GM12875 (cell line): ENCODE results near the gene LARGE1.

Experiments used
- H3K4me3 ChIP-seq: one replicate; pipeline ENCODE4 v1.5.1; 2011; ENCODE audit warnings: low read depth, low read length, control low read depth
- TF ChIP-seq, protein P1 (sequence below): IDR thresholded peaks from 2 replicates; pipeline ENCODE4 v1.5.1; 2011; ENCODE audit warnings: low read depth, mild to moderate bottlenecking, control low read depth, inconsistent platforms, low read length, moderate library complexity, borderline replicate concordance; ENCODE audit not compliant: insufficient read depth

Gene LARGE1

DNA sequence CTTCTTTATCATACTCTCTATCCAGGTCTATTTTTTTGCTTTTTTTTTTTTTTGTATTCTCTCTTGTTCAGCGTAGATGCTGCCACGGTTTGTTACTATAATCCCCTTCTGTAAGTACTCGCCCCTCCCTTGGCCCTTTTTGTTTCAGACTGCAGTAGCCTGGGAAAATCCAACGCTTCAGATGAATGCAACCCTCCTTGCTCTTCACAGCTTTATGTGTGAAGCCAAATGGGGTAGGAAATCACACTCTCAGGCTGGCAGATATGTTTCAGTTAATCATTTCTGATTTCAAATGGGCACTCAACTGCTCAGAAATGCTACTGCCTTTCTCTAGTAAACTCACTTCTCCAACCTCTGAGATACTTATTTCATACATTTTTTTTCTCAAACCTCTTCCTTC lies 149.1 kb downstream of the LARGE1 start:
- no peak overlapping the region for H3K4me3 ChIP-seq
- TF ChIP-seq, protein P1, sequence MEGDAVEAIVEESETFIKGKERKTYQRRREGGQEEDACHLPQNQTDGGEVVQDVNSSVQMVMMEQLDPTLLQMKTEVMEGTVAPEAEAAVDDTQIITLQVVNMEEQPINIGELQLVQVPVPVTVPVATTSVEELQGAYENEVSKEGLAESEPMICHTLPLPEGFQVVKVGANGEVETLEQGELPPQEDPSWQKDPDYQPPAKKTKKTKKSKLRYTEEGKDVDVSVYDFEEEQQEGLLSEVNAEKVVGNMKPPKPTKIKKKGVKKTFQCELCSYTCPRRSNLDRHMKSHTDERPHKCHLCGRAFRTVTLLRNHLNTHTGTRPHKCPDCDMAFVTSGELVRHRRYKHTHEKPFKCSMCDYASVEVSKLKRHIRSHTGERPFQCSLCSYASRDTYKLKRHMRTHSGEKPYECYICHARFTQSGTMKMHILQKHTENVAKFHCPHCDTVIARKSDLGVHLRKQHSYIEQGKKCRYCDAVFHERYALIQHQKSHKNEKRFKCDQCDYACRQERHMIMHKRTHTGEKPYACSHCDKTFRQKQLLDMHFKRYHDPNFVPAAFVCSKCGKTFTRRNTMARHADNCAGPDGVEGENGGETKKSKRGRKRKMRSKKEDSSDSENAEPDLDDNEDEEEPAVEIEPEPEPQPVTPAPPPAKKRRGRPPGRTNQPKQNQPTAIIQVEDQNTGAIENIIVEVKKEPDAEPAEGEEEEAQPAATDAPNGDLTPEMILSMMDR = no peak

DNA sequence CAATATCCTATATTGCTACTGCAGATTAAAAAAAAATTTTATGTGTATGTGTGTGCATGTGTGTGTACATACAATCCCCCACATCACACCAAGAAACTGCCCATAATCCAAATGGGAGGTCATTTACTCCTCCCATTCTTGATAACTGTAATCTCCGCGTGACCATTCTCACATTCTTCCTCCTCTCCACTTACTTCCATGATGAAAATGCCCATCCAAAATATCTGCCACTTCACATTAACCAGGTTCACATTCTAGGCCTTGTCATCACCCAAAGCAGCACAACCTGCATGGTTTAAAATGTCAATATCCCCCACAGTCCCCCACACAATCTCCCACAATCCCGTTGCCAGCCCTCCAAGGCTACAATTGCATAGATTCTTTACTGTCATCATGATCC lies 149.6 kb downstream of the LARGE1 start:
- TF ChIP-seq, protein P1 = no peak
- no peak overlapping the region for H3K4me3 ChIP-seq

DNA sequence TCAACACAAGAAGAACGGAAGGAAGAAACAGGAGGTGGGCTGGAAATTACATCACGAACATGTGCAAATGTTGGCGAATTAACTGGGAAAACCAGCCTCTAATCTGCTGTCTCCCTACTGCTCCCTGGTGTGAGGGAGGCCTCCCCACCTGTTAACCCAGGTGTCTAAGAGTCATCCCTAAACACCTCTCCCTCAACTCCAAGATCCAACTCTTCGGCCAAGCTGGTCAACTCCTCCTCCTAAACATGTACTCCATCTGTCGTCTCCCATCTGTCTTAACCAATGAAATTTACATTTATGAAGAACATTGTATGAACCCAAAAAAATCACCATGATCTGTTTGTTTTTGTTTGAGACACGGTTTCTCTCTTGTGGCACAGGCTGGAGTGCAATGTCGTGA lies 154.2 kb downstream of the LARGE1 start:
- no peak overlapping the region for H3K4me3 ChIP-seq
- TF ChIP-seq, protein P1 = no peak

DNA sequence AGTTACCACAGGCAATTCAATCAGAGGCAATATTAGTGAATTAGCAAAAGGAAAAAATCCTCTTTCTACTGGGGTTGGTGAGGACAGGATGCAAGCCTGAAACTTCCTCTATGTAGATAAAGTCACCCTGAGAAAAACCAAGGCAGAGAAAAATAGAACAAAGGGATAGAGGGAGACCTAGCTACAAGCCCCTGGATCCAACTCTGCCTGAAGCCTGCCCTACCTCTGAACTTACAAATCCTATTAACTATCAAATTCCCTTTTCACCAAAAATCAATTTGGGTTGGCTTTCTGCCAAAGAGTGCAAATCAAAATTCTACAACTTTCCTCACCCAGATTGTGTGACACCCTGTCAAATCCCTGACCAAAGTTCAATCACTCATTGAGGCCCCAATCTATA lies 161.3 kb downstream of the LARGE1 start:
- TF ChIP-seq, protein P1 = no peak
- no peak overlapping the region for H3K4me3 ChIP-seq

DNA sequence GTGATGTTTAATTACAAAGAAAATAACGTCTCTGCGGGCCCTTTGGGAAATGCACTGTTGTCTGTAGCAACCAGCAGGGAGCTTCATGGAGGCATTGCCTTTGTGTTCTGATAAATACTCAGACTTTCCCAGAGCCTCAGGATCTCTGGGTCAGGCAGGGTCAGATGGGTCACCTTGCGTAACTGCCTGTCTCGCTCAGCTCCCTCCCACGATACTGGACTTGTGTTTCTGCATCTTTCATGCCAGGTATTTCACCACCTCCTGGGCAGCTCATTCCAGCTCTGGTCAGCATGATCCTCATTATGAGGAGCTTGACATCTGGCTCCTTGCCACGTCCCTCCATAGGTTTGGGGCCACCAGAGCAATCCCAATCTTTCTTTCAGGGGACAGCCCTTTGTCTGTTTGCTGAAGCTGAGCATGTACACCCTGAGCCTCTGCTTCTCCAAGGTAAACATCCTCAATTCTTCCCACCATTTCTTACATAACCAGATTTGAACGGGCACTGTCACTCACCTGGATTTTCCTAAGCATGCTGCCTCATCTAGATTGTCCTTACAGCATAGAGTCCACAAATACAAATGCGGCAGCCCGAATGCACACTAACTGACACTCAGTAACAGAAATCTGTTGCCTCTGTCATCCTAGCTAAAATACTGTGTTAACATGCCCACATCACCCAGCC lies 162.3 kb downstream of the LARGE1 start:
- TF ChIP-seq, protein P1 = no peak
- no peak overlapping the region for H3K4me3 ChIP-seq

DNA sequence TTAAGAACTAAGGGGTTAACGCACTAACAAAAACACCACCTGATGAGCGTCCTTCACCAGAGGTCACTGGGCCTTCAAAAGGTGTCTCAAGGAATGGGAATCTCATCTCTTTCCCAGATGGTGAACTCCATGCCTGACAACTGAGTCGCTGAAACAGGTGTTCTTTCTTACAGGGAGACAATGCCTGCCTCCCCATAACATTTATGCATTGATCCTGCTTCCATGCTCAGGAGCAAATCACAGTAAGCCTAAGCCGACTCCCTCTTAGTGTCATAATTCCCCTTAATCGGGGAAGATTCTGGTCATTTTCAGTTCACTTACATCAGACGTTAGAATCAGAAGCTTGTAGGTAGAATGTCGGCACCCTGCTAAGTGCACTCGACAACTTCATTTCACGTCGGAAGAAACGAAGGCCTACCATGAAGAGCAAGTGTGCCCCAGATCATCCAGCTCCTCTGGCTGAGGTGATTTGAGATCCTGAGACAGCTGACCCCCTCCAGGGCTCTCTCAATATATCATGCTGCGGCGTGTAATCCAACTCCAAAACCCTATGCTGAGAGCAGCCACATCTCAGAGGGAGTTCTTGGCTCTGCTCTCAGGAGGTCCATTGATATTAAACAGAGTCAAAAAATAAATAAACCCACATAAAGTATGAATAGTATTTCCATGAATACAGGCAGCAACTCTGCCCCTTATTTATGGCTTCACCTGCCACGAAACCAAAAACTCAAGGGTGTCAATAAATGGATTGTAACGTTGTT lies 163.1 kb downstream of the LARGE1 start:
- TF ChIP-seq, protein P1 = no peak
- no peak overlapping the region for H3K4me3 ChIP-seq

DNA sequence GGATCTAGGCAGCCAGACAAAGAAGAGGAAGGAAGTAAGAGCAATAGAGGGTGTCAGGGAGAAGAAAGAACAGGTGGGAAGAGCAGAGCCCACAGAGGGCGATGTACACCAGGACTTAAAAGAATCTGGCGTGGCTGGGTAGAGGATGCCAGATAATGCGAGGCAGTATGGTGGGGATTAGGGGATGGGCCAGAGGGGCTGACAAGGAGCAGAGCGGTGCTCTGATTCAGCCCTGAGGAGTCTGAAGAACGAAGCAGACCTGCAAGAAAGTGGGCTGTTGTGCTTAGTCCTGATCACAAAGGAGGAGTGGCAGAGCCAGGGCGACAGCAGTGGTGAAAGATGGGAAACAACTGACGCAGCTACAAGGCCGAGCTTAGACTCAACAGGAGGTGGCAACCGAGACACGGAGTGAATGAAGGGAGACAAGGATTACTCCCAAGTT lies 163.7 kb downstream of the LARGE1 start:
- no peak overlapping the region for H3K4me3 ChIP-seq
- TF ChIP-seq, protein P1 = no peak
